Measurements from ENCODE around the gene KIF11. TPM values are rescaled to one million over a fixed set of nuclear protein-coding genes. Genes with fewer than 3 reads are reported as not detected.

KIF11 gene
- total RNA-seq, 1 experiment from 2014 or later = 33.8 TPM

DNA sequence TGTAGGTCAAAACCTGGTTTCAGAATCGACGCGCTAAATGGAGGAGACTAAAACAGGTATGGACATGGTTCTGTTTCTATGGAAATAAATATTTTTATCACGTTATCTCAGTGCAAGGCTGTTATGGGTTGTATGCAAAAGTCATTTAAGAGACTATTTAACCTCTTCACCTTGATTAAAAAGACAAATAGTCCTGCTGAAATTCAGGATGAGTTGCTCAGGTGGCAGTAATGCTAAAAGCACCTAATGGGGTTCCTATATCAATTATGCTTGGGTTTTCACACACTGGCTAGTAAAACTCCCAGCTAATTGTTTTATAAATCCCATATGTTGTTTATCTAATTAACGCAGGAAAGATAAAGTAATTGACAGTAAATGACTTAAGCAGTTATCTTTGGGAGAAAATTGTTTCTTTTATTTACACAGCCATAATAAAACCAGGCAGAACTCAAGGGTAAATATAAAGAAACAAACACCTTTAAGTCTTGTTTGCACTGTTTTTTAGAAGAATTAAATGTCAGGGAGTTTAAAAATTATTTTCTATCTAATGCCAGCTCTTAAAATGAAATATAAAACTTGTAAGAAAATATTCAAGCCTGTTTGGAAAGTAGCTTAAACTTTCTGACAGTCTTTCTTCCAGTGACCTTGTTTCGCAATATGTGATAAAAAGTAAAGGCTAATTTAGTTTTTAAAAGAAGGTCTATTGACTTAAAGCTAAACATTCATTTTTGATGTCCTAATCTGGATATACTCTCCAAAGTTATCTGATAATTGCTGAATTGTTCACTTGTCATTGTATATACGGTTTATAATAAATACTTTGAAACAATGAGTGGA lies 100.0 kb downstream of the KIF11 start:
- no TSS peak for BruUV-seq (replicated peaks)
- Histone ChIP-seq H3K4me2 (ENCODE audit: low read length) (no peak overlapping the region), H3K9me3 (ENCODE audit: control insufficient read depth in 1 of 2, insufficient read depth in 1 of 2, low read depth in 1 of 2, low read length in 2 of 2) (no peaks in the 10 kb centered on the region), H3K4me1 (ENCODE audit: control insufficient read depth in 1 of 2, insufficient read depth in 2 of 2, low read length in 2 of 2) (peaks cover 0 to 16% of the 10 kb centered on the region in 2 experiments; a peak in 3 of 4 replicates), H3K79me2 (ENCODE audit: insufficient read depth, low read length) (peaks cover 12% of the 10 kb centered on the region; the same call in 1 of the 2 replicates), H4K20me1 (ENCODE audit: insufficient read depth) (no peaks in the 10 kb centered on the region), H2AFZ (ENCODE audit: low read depth, low read length, poor library complexity, severe bottlenecking) (no peak overlapping the region), H3K9ac (ENCODE audit: low read length) (no peak overlapping the region), H3K36me3 (ENCODE audit: control insufficient read depth in 1 of 2, insufficient read depth in 2 of 2, low read length in 2 of 2) (peaks cover 0 to 7% of the 10 kb centered on the region in 2 experiments; a peak in 1 of 4 replicates), H3K4me3 (replicated peaks in 1 of 2; ENCODE audit: low read depth in 1 of 2, low read length in 2 of 2) (no peak overlapping the region), H3K27me3 (ENCODE audit: insufficient read depth, low read length) (no peaks in the 10 kb centered on the region), H3K9me2 (ENCODE audit: insufficient read depth) (no peaks in the 10 kb centered on the region), H3K27ac (ENCODE audit: low read depth, low read length) (no peak overlapping the region)
- ATAC-seq (no peak), DNase-seq (ENCODE audit: low read depth, low spot score) (no peak)
- POLR2A ChIA-PET = no interaction called here
- intact Hi-C loops (cut with micrococcal nuclease) = no loop called here
- RAD21 ChIA-PET (ENCODE audit: low non-redundant PET in 1 of 2, low total read pairs in 2 of 2, uncharacterized antibody in 2 of 2, unreplicated experiment in 2 of 2) = no interaction called here
- TF ChIP-seq ZNF274 (IDR thresholded peaks at IDR 0.05; ENCODE audit: low read depth, low read length) (no peak), RAD21 (IDR thresholded peaks at IDR 0.05; ENCODE audit: low read depth) (no peak), CEBPB (IDR thresholded peaks at IDR 0.05; ENCODE audit: low read depth) (no peak), TCF7L2 (IDR thresholded peaks at IDR 0.05; ENCODE audit: borderline replicate concordance, extremely low read depth, insufficient read depth, insufficient read length) (no peak), POLR2A (IDR thresholded peaks at IDR 0.05; ENCODE audit: borderline replicate concordance, extremely low read depth, insufficient read depth, insufficient read length) (no peak), EZH2 (IDR thresholded peaks at IDR 0.05) (no peak), SIN3A (IDR thresholded peaks at IDR 0.05; ENCODE audit: low read depth) (no peak), ZFX (IDR thresholded peaks at IDR 0.05) (no peak), POLR2AphosphoS5 (IDR thresholded peaks at IDR 0.05; ENCODE audit: low read depth, low read length) (no peak), EZH2phosphoT487 (IDR thresholded peaks at IDR 0.05; ENCODE audit: borderline replicate concordance) (no peak), EGR1 (IDR thresholded peaks at IDR 0.05; ENCODE audit: low read depth) (no peak), ELF1 (IDR thresholded peaks at IDR 0.05; ENCODE audit: borderline replicate concordance, low read depth) (no peak)
- TF ChIP-seq, protein P1, sequence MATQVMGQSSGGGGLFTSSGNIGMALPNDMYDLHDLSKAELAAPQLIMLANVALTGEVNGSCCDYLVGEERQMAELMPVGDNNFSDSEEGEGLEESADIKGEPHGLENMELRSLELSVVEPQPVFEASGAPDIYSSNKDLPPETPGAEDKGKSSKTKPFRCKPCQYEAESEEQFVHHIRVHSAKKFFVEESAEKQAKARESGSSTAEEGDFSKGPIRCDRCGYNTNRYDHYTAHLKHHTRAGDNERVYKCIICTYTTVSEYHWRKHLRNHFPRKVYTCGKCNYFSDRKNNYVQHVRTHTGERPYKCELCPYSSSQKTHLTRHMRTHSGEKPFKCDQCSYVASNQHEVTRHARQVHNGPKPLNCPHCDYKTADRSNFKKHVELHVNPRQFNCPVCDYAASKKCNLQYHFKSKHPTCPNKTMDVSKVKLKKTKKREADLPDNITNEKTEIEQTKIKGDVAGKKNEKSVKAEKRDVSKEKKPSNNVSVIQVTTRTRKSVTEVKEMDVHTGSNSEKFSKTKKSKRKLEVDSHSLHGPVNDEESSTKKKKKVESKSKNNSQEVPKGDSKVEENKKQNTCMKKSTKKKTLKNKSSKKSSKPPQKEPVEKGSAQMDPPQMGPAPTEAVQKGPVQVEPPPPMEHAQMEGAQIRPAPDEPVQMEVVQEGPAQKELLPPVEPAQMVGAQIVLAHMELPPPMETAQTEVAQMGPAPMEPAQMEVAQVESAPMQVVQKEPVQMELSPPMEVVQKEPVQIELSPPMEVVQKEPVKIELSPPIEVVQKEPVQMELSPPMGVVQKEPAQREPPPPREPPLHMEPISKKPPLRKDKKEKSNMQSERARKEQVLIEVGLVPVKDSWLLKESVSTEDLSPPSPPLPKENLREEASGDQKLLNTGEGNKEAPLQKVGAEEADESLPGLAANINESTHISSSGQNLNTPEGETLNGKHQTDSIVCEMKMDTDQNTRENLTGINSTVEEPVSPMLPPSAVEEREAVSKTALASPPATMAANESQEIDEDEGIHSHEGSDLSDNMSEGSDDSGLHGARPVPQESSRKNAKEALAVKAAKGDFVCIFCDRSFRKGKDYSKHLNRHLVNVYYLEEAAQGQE (IDR thresholded peaks at IDR 0.05; ENCODE audit: low read depth) = no peak
- TF ChIP-seq, protein P2, sequence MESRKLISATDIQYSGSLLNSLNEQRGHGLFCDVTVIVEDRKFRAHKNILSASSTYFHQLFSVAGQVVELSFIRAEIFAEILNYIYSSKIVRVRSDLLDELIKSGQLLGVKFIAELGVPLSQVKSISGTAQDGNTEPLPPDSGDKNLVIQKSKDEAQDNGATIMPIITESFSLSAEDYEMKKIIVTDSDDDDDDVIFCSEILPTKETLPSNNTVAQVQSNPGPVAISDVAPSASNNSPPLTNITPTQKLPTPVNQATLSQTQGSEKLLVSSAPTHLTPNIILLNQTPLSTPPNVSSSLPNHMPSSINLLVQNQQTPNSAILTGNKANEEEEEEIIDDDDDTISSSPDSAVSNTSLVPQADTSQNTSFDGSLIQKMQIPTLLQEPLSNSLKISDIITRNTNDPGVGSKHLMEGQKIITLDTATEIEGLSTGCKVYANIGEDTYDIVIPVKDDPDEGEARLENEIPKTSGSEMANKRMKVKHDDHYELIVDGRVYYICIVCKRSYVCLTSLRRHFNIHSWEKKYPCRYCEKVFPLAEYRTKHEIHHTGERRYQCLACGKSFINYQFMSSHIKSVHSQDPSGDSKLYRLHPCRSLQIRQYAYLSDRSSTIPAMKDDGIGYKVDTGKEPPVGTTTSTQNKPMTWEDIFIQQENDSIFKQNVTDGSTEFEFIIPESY (IDR thresholded peaks at IDR 0.05; ENCODE audit: extremely low read depth, insufficient replicate concordance, low read length) = no peak
- CTCF ChIA-PET = no interaction called here
